ENCODE results near the gene C3. TPM values are rescaled to one million over a fixed set of nuclear protein-coding genes. Genes with fewer than 3 reads are reported as not detected.
A peak's percentile ranks its signal among the peaks of the same experiment; 100 is the strongest.

Gene C3
- total and polyA plus RNA-seq, 2 of the 13 experiments (the other 11 are each of a cell fraction or from before 2014, with no cell fraction given), result 1,455 to 6,272 TPM

DNA sequence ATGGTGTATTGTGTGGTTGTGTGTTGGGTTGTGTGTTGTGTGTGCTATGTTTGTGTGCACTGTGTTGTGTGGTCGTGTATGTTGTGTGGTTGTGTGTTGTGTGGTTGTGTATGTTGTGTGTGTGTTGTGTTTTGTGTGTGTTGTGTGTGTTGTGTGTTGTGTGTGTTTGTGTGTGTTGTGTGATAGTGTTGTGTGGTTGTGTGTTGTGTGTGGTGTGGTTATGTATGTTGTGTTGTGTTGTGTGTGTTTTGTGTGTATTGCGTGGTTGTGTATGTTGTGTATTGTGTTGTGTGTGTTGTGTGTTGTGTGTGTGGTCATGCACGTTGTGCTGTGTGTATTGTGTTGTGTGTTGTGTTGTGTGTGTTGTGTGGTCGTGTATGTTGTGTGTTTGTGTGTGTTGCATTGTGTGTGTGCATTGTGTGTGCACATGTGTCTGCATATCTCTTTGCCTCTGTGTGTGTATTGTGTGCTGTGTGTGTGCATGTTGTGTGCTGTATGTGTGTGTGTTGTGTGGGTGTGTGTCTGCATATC, 2.9 kb downstream of the C3 start (continued):
- peak; percentile 20 for TF ChIP-seq TEAD3 (CRISPR knock-in tag; optimal IDR thresholded peaks at IDR 0.05; ENCODE audit: borderline replicate concordance)
- no peak for TF ChIP-seq ZC3H4 (CRISPR knock-in tag; IDR thresholded peaks at IDR 0.05; ENCODE audit: borderline replicate concordance)
- TF ChIP-seq, protein P1, sequence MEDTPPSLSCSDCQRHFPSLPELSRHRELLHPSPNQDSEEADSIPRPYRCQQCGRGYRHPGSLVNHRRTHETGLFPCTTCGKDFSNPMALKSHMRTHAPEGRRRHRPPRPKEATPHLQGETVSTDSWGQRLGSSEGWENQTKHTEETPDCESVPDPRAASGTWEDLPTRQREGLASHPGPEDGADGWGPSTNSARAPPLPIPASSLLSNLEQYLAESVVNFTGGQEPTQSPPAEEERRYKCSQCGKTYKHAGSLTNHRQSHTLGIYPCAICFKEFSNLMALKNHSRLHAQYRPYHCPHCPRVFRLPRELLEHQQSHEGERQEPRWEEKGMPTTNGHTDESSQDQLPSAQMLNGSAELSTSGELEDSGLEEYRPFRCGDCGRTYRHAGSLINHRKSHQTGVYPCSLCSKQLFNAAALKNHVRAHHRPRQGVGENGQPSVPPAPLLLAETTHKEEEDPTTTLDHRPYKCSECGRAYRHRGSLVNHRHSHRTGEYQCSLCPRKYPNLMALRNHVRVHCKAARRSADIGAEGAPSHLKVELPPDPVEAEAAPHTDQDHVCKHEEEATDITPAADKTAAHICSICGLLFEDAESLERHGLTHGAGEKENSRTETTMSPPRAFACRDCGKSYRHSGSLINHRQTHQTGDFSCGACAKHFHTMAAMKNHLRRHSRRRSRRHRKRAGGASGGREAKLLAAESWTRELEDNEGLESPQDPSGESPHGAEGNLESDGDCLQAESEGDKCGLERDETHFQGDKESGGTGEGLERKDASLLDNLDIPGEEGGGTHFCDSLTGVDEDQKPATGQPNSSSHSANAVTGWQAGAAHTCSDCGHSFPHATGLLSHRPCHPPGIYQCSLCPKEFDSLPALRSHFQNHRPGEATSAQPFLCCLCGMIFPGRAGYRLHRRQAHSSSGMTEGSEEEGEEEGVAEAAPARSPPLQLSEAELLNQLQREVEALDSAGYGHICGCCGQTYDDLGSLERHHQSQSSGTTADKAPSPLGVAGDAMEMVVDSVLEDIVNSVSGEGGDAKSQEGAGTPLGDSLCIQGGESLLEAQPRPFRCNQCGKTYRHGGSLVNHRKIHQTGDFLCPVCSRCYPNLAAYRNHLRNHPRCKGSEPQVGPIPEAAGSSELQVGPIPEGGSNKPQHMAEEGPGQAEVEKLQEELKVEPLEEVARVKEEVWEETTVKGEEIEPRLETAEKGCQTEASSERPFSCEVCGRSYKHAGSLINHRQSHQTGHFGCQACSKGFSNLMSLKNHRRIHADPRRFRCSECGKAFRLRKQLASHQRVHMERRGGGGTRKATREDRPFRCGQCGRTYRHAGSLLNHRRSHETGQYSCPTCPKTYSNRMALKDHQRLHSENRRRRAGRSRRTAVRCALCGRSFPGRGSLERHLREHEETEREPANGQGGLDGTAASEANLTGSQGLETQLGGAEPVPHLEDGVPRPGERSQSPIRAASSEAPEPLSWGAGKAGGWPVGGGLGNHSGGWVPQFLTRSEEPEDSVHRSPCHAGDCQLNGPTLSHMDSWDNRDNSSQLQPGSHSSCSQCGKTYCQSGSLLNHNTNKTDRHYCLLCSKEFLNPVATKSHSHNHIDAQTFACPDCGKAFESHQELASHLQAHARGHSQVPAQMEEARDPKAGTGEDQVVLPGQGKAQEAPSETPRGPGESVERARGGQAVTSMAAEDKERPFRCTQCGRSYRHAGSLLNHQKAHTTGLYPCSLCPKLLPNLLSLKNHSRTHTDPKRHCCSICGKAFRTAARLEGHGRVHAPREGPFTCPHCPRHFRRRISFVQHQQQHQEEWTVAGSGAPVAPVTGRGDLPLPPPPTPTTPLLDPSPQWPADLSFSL (CRISPR knock-in tag; IDR thresholded peaks at IDR 0.05), result peak; percentile 100
- TF ChIP-seq, protein P2, sequence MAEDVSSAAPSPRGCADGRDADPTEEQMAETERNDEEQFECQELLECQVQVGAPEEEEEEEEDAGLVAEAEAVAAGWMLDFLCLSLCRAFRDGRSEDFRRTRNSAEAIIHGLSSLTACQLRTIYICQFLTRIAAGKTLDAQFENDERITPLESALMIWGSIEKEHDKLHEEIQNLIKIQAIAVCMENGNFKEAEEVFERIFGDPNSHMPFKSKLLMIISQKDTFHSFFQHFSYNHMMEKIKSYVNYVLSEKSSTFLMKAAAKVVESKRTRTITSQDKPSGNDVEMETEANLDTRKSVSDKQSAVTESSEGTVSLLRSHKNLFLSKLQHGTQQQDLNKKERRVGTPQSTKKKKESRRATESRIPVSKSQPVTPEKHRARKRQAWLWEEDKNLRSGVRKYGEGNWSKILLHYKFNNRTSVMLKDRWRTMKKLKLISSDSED (CRISPR knock-in tag; IDR thresholded peaks at IDR 0.05), result 0 out of 2 replicates have a peak, but pooled peaks have one; percentile 72
- TF ChIP-seq HNRNPL (IDR thresholded peaks at IDR 0.05; ENCODE audit: low read depth, low read length), result peak; percentile 88
- TF ChIP-seq POLR2A (IDR thresholded peaks at IDR 0.05; ENCODE audit: insufficient read depth in 1 of 2, low read depth in 2 of 2, low read length in 2 of 2), result peak; percentile 37 to 49; a peak in 1 of 4 replicates
- peak; percentile 40; the same call in 1 of the 2 replicates for TF ChIP-seq CREB1 (IDR thresholded peaks at IDR 0.05)
- no peak for TF ChIP-seq CREB1 (CRISPR knock-in tag; IDR thresholded peaks at IDR 0.05)
- TF ChIP-seq ZC3H13 (CRISPR knock-in tag; IDR thresholded peaks at IDR 0.05), result no peak
- TF ChIP-seq PAF1 (CRISPR knock-in tag; IDR thresholded peaks at IDR 0.05), result no peak
- TF ChIP-seq DMAP1 (CRISPR knock-in tag; IDR thresholded peaks at IDR 0.05), result no peak
- no peak for TF ChIP-seq SOX6 (IDR thresholded peaks at IDR 0.05)
- no peak for TF ChIP-seq SOX6 (CRISPR knock-in tag; IDR thresholded peaks at IDR 0.05)
- TF ChIP-seq HDAC6 (IDR thresholded peaks at IDR 0.05; ENCODE audit: low read depth, low read length), result peak; percentile 100
- TF ChIP-seq IKZF1 (IDR thresholded peaks at IDR 0.05), result peak; percentile 6; the same call in 1 of the 2 replicates
- peak; percentile 86; the same call in 1 of the 2 replicates for TF ChIP-seq POLR2AphosphoS2 (IDR thresholded peaks at IDR 0.05; ENCODE audit: low read depth, low read length)
- TF ChIP-seq ZNF629 (CRISPR knock-in tag; conservative IDR thresholded peaks at IDR 0.05), result no peak
- TF ChIP-seq JUND (CRISPR knock-in tag; IDR thresholded peaks at IDR 0.05), result peak; percentile 16; the same call in 1 of the 2 replicates
- TF ChIP-seq ZNF501 (CRISPR knock-in tag; IDR thresholded peaks at IDR 0.05), result no peak
- no peak for TF ChIP-seq ZNF496 (CRISPR knock-in tag; IDR thresholded peaks at IDR 0.05; ENCODE audit: insufficient replicate concordance)
- no peak for TF ChIP-seq ZNF564 (CRISPR knock-in tag; IDR thresholded peaks at IDR 0.05)
- TF ChIP-seq, protein P3, sequence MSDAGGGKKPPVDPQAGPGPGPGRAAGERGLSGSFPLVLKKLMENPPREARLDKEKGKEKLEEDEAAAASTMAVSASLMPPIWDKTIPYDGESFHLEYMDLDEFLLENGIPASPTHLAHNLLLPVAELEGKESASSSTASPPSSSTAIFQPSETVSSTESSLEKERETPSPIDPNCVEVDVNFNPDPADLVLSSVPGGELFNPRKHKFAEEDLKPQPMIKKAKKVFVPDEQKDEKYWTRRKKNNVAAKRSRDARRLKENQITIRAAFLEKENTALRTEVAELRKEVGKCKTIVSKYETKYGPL (CRISPR knock-in tag; IDR thresholded peaks at IDR 0.05), result no peak
